ENCODE results near the gene PTGR2.

PTGR2 gene

GRCh38 chr14:73886449-73887317, 35.1 kb downstream of the PTGR2 start, which contains the start of gene ZNF410:
TSS of gene ZNF410 (plus strand) at chr14:73886859. CDS start at chr14:73892176, 5,317 bp downstream.
- Histone ChIP-seq H3K9me3 (replicated peaks; ENCODE audit: insufficient read depth, low read length) (no peaks in the 10 kb centered on the region), H3K4me3 (ENCODE audit: low read length) (peak within 1 kb of the TSS; percentile 87), H3K9ac (ENCODE audit: low read length) (peak within 1 kb of the TSS; percentile 88), H3K27me3 (replicated peaks; ENCODE audit: insufficient read depth, low read length) (no peaks in the 10 kb centered on the region), H3K36me3 (replicated peaks; ENCODE audit: insufficient read depth, low read length) (no peaks in the 10 kb centered on the region), H3K4me1 (ENCODE audit: low read length) (0 out of 2 replicates have a peak, but pooled peaks cover 4% of the 10 kb centered on the region), H3K79me2 (ENCODE audit: low read length) (peaks cover 54% of the 10 kb centered on the region), H2AFZ (ENCODE audit: low read length) (peak within 1 kb of the TSS; percentile 77), H3K27ac (ENCODE audit: low read length) (peak within 1 kb of the TSS; percentile 67), H3K9me2 (replicated peaks; ENCODE audit: insufficient read depth, low read length) (no peaks in the 10 kb centered on the region), H4K20me1 (ENCODE audit: insufficient read depth, low read length) (no peaks in the 10 kb centered on the region), H3K4me2 (ENCODE audit: low read depth, low read length) (peak within 1 kb of the TSS; percentile 72), H3F3A (ENCODE audit: insufficient read depth, low read length) (peaks cover 3% of the 10 kb centered on the region; the same call in 1 of the 2 replicates)
- DNase-seq: peak; percentile 81
- no peak for TF ChIP-seq EZH2phosphoT487 (IDR thresholded peaks at IDR 0.05; ENCODE audit: low read length)
- TF ChIP-seq CTCF (IDR thresholded peaks at IDR 0.05; ENCODE audit: low read length): no peak
- TF ChIP-seq EZH2 (optimal IDR thresholded peaks at IDR 0.05; ENCODE audit: low read depth, low read length): no peak

DNA sequence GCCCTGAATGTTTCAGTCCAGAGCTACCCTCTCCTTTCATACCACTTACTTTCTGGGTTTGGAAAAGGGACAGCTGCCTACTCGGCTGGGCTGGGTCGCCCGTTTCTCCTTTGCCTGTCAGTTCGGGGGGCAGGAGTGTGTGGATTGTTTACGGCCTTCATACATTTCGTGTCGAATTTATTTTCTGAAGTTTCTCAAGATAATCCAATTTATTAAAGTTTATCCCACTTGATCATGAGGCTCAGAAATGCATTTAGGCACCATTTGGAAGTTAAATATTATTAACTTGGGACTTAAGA, 35.6 kb downstream of the PTGR2 start:
- H4K20me1 ChIP-seq (ENCODE audit: insufficient read depth, low read length): no peaks in the 10 kb centered on the region
- H3F3A ChIP-seq (ENCODE audit: insufficient read depth, low read length): peaks cover 3% of the 10 kb centered on the region; the same call in 1 of the 2 replicates
- TF ChIP-seq EZH2 (optimal IDR thresholded peaks at IDR 0.05; ENCODE audit: low read depth, low read length): no peak
- TF ChIP-seq CTCF (IDR thresholded peaks at IDR 0.05; ENCODE audit: low read length): no peak
- TF ChIP-seq EZH2phosphoT487 (IDR thresholded peaks at IDR 0.05; ENCODE audit: low read length): no peak
- DNase-seq: no peak
- peaks cover 57% of the 10 kb centered on the region for H3K79me2 ChIP-seq (ENCODE audit: low read length)
- no peaks in the 10 kb centered on the region for H3K9me3 ChIP-seq (replicated peaks; ENCODE audit: insufficient read depth, low read length)
- H3K27me3 ChIP-seq (replicated peaks; ENCODE audit: insufficient read depth, low read length): no peaks in the 10 kb centered on the region
- peak overlapping the region; percentile 87 for H3K4me3 ChIP-seq (ENCODE audit: low read length)
- H2AFZ ChIP-seq (ENCODE audit: low read length): peak overlapping the region; percentile 77; the same call in 1 of the 2 replicates
- peak overlapping the region; percentile 88 for H3K9ac ChIP-seq (ENCODE audit: low read length)
- no peaks in the 10 kb centered on the region for H3K9me2 ChIP-seq (replicated peaks; ENCODE audit: insufficient read depth, low read length)
- H3K27ac ChIP-seq (ENCODE audit: low read length): peak overlapping the region; percentile 67; the same call in 1 of the 2 replicates
- H3K4me2 ChIP-seq (ENCODE audit: low read depth, low read length): peak overlapping the region; percentile 46; the same call in 1 of the 2 replicates
- no peaks in the 10 kb centered on the region for H3K36me3 ChIP-seq (replicated peaks; ENCODE audit: insufficient read depth, low read length)
- 0 out of 2 replicates have a peak, but pooled peaks cover 4% of the 10 kb centered on the region for H3K4me1 ChIP-seq (ENCODE audit: low read length)

- peaks cover 59% of the 10 kb centered on the region for H3K79me2 ChIP-seq (ENCODE audit: low read length)
- no peak for TF ChIP-seq CTCF (IDR thresholded peaks at IDR 0.05; ENCODE audit: low read length)
- no peak for TF ChIP-seq EZH2 (optimal IDR thresholded peaks at IDR 0.05; ENCODE audit: low read depth, low read length)
- no peak for TF ChIP-seq EZH2phosphoT487 (IDR thresholded peaks at IDR 0.05; ENCODE audit: low read length)
- H2AFZ ChIP-seq (ENCODE audit: low read length): no peak overlapping the region
- peak overlapping the region; percentile 46 for H3K4me2 ChIP-seq (ENCODE audit: low read depth, low read length)
- no peaks in the 10 kb centered on the region for H3K9me3 ChIP-seq (replicated peaks; ENCODE audit: insufficient read depth, low read length)
- H3K27ac ChIP-seq (ENCODE audit: low read length): peak overlapping the region; percentile 67; the same call in 1 of the 2 replicates
- H3K9ac ChIP-seq (ENCODE audit: low read length): peak overlapping the region; percentile 88; the same call in 1 of the 2 replicates
- H3K36me3 ChIP-seq (replicated peaks; ENCODE audit: insufficient read depth, low read length): no peaks in the 10 kb centered on the region
- H3K4me1 ChIP-seq (ENCODE audit: low read length): 0 out of 2 replicates have a peak, but pooled peaks cover 4% of the 10 kb centered on the region
- peak overlapping the region; percentile 87 for H3K4me3 ChIP-seq (ENCODE audit: low read length)
- H3F3A ChIP-seq (ENCODE audit: insufficient read depth, low read length): peaks cover 3% of the 10 kb centered on the region; the same call in 1 of the 2 replicates
- H3K9me2 ChIP-seq (replicated peaks; ENCODE audit: insufficient read depth, low read length): no peaks in the 10 kb centered on the region
- no peaks in the 10 kb centered on the region for H4K20me1 ChIP-seq (ENCODE audit: insufficient read depth, low read length)
- H3K27me3 ChIP-seq (replicated peaks; ENCODE audit: insufficient read depth, low read length): no peaks in the 10 kb centered on the region
- DNase-seq: no peak
These were observed 36.2 kb downstream of the PTGR2 start for GRCh38 chr14:73887694-73888459.
